PFSK-1 (cell line): ENCODE measurements around the gene TLE3.

ENCODE experiments used
- FOXP2 ChIP-seq: optimal IDR thresholded peaks from 2 replicates; pipeline ENCODE3; 2011; ENCODE audit warnings: borderline replicate concordance, control low read depth, inconsistent platforms; ENCODE audit not compliant: insufficient read depth; ENCODE audit errors: extremely low read length, extremely low read depth
- POLR2AphosphoS5 ChIP-seq: IDR thresholded peaks from 2 replicates; pipeline ENCODE4 v1.6.1; 2012; ENCODE audit warnings: low read depth, mild to moderate bottlenecking, control low read depth, low read length, moderate library complexity
- SIN3A ChIP-seq: IDR thresholded peaks from 2 replicates; pipeline ENCODE4 v1.6.1; 2012; ENCODE audit warnings: mild to moderate bottlenecking, low read length, moderate library complexity, borderline replicate concordance; ENCODE audit not compliant: insufficient read depth
- TAF1 ChIP-seq: IDR thresholded peaks from 2 replicates; pipeline ENCODE4 v1.6.1; 2012; ENCODE audit warnings: low read length, control low read depth, borderline replicate concordance; ENCODE audit not compliant: insufficient read depth
- TF ChIP-seq, protein P1 (sequence below), 2 experiments: IDR thresholded peaks; 2 replicates each; pipeline versions ENCODE4 v1.6.1 to v1.8.0; 2011 to 2012; ENCODE audit warnings: low read depth in 2 of 2, low read length in 2 of 2, control low read depth in 1 of 2, inconsistent platforms in 1 of 2, mild to moderate bottlenecking in 1 of 2, moderate library complexity in 1 of 2; ENCODE audit not compliant: insufficient read depth in 1 of 2

The TLE3 gene

DNA sequence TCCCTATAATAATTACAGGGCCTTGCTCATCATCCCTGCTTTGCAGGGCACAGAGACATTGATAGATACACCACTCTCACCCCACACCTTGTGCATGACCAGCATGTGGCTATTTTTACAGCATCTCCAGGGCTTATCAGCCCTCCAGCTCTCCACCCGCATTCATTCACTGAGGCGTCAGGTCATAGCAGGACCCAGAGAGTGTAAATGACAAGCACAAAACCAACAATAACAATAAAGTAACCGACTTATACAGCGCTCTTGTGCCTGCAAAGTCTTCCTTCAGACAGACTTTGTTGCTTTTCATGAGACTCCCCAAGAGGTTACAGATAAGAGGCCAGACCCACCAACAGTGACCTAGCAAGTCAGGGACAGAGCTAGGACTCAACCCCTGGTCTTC is 80.7 kb downstream of the TLE3 start:
- TF ChIP-seq, protein P1, sequence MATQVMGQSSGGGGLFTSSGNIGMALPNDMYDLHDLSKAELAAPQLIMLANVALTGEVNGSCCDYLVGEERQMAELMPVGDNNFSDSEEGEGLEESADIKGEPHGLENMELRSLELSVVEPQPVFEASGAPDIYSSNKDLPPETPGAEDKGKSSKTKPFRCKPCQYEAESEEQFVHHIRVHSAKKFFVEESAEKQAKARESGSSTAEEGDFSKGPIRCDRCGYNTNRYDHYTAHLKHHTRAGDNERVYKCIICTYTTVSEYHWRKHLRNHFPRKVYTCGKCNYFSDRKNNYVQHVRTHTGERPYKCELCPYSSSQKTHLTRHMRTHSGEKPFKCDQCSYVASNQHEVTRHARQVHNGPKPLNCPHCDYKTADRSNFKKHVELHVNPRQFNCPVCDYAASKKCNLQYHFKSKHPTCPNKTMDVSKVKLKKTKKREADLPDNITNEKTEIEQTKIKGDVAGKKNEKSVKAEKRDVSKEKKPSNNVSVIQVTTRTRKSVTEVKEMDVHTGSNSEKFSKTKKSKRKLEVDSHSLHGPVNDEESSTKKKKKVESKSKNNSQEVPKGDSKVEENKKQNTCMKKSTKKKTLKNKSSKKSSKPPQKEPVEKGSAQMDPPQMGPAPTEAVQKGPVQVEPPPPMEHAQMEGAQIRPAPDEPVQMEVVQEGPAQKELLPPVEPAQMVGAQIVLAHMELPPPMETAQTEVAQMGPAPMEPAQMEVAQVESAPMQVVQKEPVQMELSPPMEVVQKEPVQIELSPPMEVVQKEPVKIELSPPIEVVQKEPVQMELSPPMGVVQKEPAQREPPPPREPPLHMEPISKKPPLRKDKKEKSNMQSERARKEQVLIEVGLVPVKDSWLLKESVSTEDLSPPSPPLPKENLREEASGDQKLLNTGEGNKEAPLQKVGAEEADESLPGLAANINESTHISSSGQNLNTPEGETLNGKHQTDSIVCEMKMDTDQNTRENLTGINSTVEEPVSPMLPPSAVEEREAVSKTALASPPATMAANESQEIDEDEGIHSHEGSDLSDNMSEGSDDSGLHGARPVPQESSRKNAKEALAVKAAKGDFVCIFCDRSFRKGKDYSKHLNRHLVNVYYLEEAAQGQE (IDR thresholded peaks at IDR 0.05; ENCODE audit: insufficient read depth in 1 of 2, low read depth in 2 of 2, low read length in 2 of 2) = no peak
- TF ChIP-seq TAF1 (no peak), POLR2AphosphoS5 (no peak), SIN3A (no peak), FOXP2 (no peak)

DNA sequence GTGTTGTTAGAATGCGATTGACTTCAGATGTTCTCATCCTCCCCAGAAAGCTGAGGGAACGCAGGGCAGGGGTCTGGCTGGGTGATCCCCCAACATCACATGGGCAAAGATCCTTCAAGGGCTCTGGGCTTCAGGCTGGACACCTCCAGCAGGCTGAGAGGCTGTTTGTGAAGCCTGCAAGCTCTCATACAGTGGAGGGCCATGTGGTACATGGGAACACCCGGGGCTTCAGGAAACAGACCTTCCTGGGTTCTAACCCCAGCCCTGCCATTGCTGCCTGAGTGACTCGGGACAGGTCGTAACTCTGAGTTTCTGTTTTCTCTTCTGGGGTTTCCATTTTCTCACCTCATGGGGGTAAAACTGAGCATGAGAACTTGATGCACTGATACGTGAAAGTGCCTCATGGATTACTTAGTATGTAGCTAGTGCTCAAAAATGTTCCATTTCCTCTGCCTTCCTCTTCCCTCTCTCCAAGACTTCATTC is 81.2 kb downstream of the TLE3 start:
- TF ChIP-seq, protein P1 (IDR thresholded peaks at IDR 0.05; ENCODE audit: insufficient read depth in 1 of 2, low read depth in 2 of 2, low read length in 2 of 2) = no peak
- TF ChIP-seq POLR2AphosphoS5 (no peak), SIN3A (no peak), FOXP2 (no peak), TAF1 (no peak)

DNA sequence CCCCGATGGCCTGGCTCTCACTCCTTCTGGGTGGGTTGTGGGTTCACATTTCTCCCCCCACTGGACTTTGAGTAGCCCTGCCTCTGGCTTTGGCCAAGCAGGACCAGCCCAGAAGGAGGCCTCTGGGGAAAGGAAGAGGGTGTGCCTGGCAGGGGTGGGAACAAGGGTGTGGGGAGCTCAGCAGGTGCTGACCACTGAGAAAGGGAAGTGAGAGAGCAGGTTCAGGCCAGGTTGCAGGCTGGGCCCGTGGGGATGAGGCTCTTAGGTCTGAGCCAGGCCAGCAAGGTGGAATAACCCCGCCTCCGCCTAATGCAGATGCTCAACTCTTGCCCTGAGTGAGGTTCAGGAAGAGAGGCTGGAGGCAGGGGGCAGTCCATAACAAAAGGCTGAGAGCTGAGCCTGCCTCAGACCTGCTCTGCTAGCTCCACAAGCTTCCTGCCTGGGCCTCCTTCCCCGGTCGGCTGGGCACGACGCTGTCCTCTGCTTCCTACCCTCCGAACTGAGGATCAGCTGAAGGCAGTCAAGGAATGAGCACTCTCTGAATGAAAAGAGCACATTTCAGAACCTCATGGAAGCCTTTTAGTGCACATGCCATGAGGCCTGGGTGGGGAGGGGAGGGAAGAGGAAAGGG is 82.7 kb downstream of the TLE3 start:
- TF ChIP-seq FOXP2 = no peak
- no peak for TF ChIP-seq SIN3A
- no peak for TF ChIP-seq TAF1
- TF ChIP-seq, protein P1 (IDR thresholded peaks at IDR 0.05; ENCODE audit: insufficient read depth in 1 of 2, low read depth in 2 of 2, low read length in 2 of 2) = no peak
- TF ChIP-seq POLR2AphosphoS5 = no peak

DNA sequence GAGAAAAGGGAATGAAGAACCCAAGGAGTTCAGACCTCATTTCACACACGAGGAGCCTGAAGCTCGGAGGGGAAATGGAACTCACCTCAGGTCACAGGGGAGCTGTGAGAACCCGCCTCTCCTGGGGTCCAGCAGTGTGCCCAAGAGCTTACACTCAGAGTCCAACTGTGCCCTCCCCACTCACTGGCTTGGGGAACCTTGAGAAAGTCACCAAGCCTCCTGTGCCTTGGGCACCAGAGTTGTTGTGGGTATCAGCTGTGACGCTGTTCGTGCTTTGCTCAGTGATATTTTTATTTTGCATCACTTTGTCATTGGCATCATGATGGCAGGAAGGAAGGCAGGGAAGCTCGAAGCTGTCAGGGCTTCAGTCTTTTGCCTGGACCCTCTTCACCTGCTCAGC is 83.4 kb downstream of the TLE3 start:
- TF ChIP-seq TAF1 (no peak), POLR2AphosphoS5 (no peak), FOXP2 (no peak), SIN3A (no peak)
- TF ChIP-seq, protein P1 (IDR thresholded peaks at IDR 0.05; ENCODE audit: insufficient read depth in 1 of 2, low read depth in 2 of 2, low read length in 2 of 2) = no peak

DNA sequence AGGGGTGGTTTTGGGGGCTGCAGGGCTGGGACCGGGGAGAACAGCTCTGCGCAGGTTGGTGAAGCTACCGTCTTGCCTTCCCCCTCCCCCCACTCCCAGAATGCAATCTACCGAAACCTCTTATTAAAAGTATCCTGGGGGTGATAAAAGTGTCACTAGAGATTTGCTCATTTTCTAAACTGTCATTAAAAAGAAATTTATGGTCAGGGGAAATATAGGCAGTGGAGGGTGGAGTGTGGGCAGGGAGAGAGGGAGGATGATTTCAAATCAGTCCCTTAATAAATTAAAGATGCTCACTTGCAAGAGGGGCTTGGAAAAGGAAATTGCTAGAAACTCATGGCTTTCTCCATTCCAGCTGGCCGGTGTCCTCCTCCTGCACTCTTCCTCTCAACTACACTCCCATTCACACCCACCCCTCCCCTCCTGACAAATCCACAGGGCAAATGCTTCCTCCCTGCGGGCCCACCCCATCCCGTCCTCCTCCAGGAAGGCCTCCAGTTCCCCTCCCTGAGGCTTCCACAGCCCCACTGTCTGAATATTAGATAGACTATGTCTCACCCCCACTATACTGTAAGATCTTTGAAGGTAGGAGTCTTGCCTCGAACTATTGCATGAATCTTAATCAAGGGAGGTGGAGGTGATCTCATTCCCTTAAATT is 83.9 kb downstream of the TLE3 start:
- no peak for TF ChIP-seq FOXP2
- no peak for TF ChIP-seq POLR2AphosphoS5
- TF ChIP-seq, protein P1 (IDR thresholded peaks at IDR 0.05; ENCODE audit: insufficient read depth in 1 of 2, low read depth in 2 of 2, low read length in 2 of 2) = no peak
- TF ChIP-seq TAF1 = no peak
- no peak for TF ChIP-seq SIN3A
